Measurements from ENCODE around the gene MRPS9. TPM values are rescaled to one million over a fixed set of nuclear protein-coding genes. Genes with fewer than 3 reads are reported as not detected.

The MRPS9 gene
- total RNA-seq, 1 donor from 2014 or later: 16.0 TPM

DNA sequence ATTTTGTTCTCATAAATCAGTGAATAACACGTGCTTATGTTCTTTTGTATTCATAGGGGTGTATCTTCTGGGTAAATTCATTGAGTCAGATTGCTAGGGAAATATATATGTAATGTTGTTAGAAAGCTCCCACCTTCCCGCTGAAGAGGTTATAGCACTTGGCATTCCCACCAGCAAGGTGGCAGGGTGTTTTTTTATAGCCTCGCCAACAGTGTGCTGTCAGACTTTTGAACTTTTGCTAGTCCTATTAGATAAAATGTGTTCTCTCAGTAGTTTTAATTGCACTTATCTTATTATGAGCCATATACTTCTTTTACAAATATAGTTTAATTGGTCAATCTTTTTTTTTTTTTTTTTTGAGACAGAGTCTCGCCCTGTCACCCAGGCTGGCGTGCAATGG lies 31.0 kb downstream of the MRPS9 start:
- Histone ChIP-seq H3K4me3 (no peak overlapping the region), H3K4me1 (no peaks in the 10 kb centered on the region), H3K36me3 (no peaks in the 10 kb centered on the region), H3K9me3 (no peaks in the 10 kb centered on the region), H3K27me3 (no peaks in the 10 kb centered on the region), H3K27ac (no peak overlapping the region)
- intact Hi-C loops (cut with DNase I): no loop called here
- no peak for DNase-seq (ENCODE audit: extremely low spot score in 2 of 2)
- TF ChIP-seq POLR2AphosphoS5 (IDR thresholded peaks at IDR 0.05; ENCODE audit: insufficient read depth in 1 of 2, low read depth in 1 of 2): no peak
- no peak for TF ChIP-seq CTCF (IDR thresholded peaks at IDR 0.05)
- TF ChIP-seq POLR2A (IDR thresholded peaks at IDR 0.05): no peak

- Histone ChIP-seq H3K9me3 (no peaks in the 10 kb centered on the region), H3K36me3 (no peaks in the 10 kb centered on the region), H3K27ac (no peak overlapping the region), H3K4me3 (no peak overlapping the region), H3K4me1 (no peaks in the 10 kb centered on the region), H3K27me3 (no peaks in the 10 kb centered on the region)
- intact Hi-C loops (cut with DNase I): no loop called here
- TF ChIP-seq CTCF (IDR thresholded peaks at IDR 0.05): no peak
- no peak for TF ChIP-seq POLR2A (IDR thresholded peaks at IDR 0.05)
- TF ChIP-seq POLR2AphosphoS5 (IDR thresholded peaks at IDR 0.05; ENCODE audit: insufficient read depth in 1 of 2, low read depth in 1 of 2): no peak
- no peak for DNase-seq (ENCODE audit: extremely low spot score in 2 of 2)
These were observed 32.4 kb downstream of the MRPS9 start for GRCh38 chr2:105070010-105070865.

- intact Hi-C loops (cut with DNase I): no loop called here
- Histone ChIP-seq H3K27ac (no peak overlapping the region), H3K27me3 (no peaks in the 10 kb centered on the region), H3K4me3 (no peak overlapping the region), H3K9me3 (no peaks in the 10 kb centered on the region), H3K4me1 (no peaks in the 10 kb centered on the region), H3K36me3 (no peaks in the 10 kb centered on the region)
- DNase-seq (ENCODE audit: extremely low spot score in 2 of 2): no peak
- TF ChIP-seq POLR2A (IDR thresholded peaks at IDR 0.05) (no peak), CTCF (IDR thresholded peaks at IDR 0.05) (no peak), POLR2AphosphoS5 (IDR thresholded peaks at IDR 0.05; ENCODE audit: insufficient read depth in 1 of 2, low read depth in 1 of 2) (no peak)
These were observed 33.5 kb downstream of the MRPS9 start for GRCh38 chr2:105071379-105071778.

DNA sequence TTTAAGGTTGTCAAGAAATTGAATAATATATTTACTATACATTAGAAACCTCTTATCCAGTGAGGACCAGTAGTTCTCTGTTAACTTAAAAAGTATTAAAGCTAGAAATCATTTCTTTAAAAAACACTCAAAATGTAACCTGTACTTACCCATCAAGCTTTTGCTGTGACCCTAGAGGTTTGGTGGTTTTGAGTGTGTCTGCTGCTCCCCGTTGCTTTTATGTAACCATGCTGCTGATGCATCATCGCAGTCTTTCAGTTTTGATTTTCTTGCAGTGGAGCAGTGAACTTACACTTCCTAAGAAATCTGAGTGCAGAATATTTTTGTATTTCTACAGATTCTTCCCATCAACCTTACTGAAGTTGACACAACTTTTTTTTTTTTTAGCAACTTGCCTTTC lies 34.2 kb downstream of the MRPS9 start:
- TF ChIP-seq CTCF (IDR thresholded peaks at IDR 0.05) (no peak), POLR2AphosphoS5 (IDR thresholded peaks at IDR 0.05; ENCODE audit: insufficient read depth in 1 of 2, low read depth in 1 of 2) (no peak), POLR2A (IDR thresholded peaks at IDR 0.05) (no peak)
- intact Hi-C loops (cut with DNase I): no loop called here

DNA sequence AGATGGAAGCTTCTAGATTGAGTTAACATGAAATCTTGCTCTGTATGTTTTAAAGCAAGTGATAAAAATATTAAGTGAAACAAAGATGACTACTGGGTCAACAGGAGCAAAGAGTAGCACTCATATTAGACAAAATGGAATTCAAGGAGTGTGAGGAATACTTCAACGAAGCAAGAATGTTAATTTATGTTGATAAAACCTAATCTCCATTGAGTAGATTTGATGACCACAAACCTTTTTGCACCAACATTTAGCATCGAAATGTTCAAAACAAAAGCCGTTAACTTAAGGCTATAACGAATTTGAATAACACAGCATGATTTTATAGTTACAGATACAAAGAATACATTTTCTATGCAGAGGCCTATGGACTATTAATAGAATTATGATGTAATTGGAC lies 35.7 kb downstream of the MRPS9 start:
- H3K9me3 ChIP-seq: no peaks in the 10 kb centered on the region
- no peak for TF ChIP-seq CTCF (IDR thresholded peaks at IDR 0.05)
- TF ChIP-seq POLR2AphosphoS5 (IDR thresholded peaks at IDR 0.05; ENCODE audit: insufficient read depth in 1 of 2, low read depth in 1 of 2): no peak
- no peak for TF ChIP-seq POLR2A (IDR thresholded peaks at IDR 0.05)
- H3K4me3 ChIP-seq: no peak overlapping the region
- intact Hi-C loops (cut with DNase I): no loop called here
- no peaks in the 10 kb centered on the region for H3K27me3 ChIP-seq
- H3K4me1 ChIP-seq: no peaks in the 10 kb centered on the region
- H3K36me3 ChIP-seq: no peaks in the 10 kb centered on the region
- DNase-seq (ENCODE audit: extremely low spot score in 2 of 2): no peak
- no peak overlapping the region for H3K27ac ChIP-seq

More for the DNA sequence above, 34.2 kb downstream of the MRPS9 start:
- DNase-seq (ENCODE audit: extremely low spot score in 2 of 2): no peak
- no peaks in the 10 kb centered on the region for H3K36me3 ChIP-seq
- H3K27ac ChIP-seq: no peak overlapping the region
- no peaks in the 10 kb centered on the region for H3K27me3 ChIP-seq
- H3K4me1 ChIP-seq: no peaks in the 10 kb centered on the region
- no peak overlapping the region for H3K4me3 ChIP-seq
- no peaks in the 10 kb centered on the region for H3K9me3 ChIP-seq

Data from vagina (tissue), 2 donors.